Progenitor cell of endocrine pancreas (in vitro differentiated cells): ENCODE data around the gene PMVK. TPM values are rescaled to one million over a fixed set of nuclear protein-coding genes. Genes with fewer than 3 reads are reported as not detected.

Experiments
- DNase-seq: peaks from one replicate; pipeline ENCODE4 v3.0.0; 2021; ENCODE audit warnings: low spot score; ENCODE audit not compliant: unreplicated experiment
- H3K27ac Mint-ChIP-seq: 2 replicates; pipeline ENCODE4 v1.8.0; 2021; ENCODE audit warnings: mild to moderate bottlenecking, moderate library complexity, mixed read lengths
- H3K27me3 Mint-ChIP-seq: 2 replicates; pipeline ENCODE4 v1.8.0; 2021; ENCODE audit warnings: mixed read lengths
- H3K36me3 Mint-ChIP-seq: 2 replicates; pipeline ENCODE4 v1.8.0; 2022; ENCODE audit warnings: mixed read lengths; ENCODE audit not compliant: insufficient read depth
- H3K4me1 Mint-ChIP-seq: 2 replicates; pipeline ENCODE4 v1.8.0; 2021; ENCODE audit warnings: low read depth, mixed read lengths
- H3K4me3 Mint-ChIP-seq: 2 replicates; pipeline ENCODE4 v1.8.0; 2021; ENCODE audit warnings: low read depth, mild to moderate bottlenecking, moderate library complexity, mixed read lengths
- H3K9me3 Mint-ChIP-seq: 2 replicates; pipeline ENCODE4 v1.8.0; 2021; ENCODE audit warnings: low read depth, mixed read lengths
- CTCF ChIP-seq: fragments of 200-600 bp; sonication (generic); IDR thresholded peaks from one replicate; pipeline ENCODE4 v1.5.0; 2021; ENCODE audit warnings: antibody characterized with exemption, mild to moderate bottlenecking; ENCODE audit not compliant: unreplicated experiment
- total RNA-seq: library from RNA; stranded (reverse); gene quantifications from 2 replicates; pipeline ENCODE4 v1.2.1, GENCODE V29; 2021

The PMVK gene
- total RNA-seq, 1 donor from 2014 or later: 26.9 TPM

- Mint-ChIP-seq H3K27me3 (no peaks in the 10 kb centered on the region), H3K9me3 (no peaks in the 10 kb centered on the region), H3K27ac (peak overlapping the region; percentile 75), H3K4me1 (peaks cover 10% of the 10 kb centered on the region), H3K4me3 (peak overlapping the region; percentile 47), H3K36me3 (no peaks in the 10 kb centered on the region)
- DNase-seq: no peak
- TF ChIP-seq CTCF: no peak
Observed at GRCh38 chr1:154938604-154939399, 2.3 kb upstream of the PMVK start.

GRCh38 chr1:154937988-154938386, 1.5 kb upstream of the PMVK start:
- peaks cover 10% of the 10 kb centered on the region for H3K4me1 Mint-ChIP-seq

GRCh38 chr1:154937085-154937987, 817 bp upstream of the PMVK start:
- H3K4me3 Mint-ChIP-seq: peak overlapping the region; percentile 95
- H3K27me3 Mint-ChIP-seq: no peaks in the 10 kb centered on the region
- no peaks in the 10 kb centered on the region for H3K36me3 Mint-ChIP-seq
- H3K27ac Mint-ChIP-seq: peak overlapping the region; percentile 100
- TF ChIP-seq CTCF: no peak
- DNase-seq: peak; percentile 69
- peaks cover 10% of the 10 kb centered on the region for H3K4me1 Mint-ChIP-seq
- H3K9me3 Mint-ChIP-seq: no peaks in the 10 kb centered on the region

More at GRCh38 chr1:154937988-154938386, 1.5 kb upstream of the PMVK start:
- H3K4me3 Mint-ChIP-seq: peak overlapping the region; percentile 95
- no peak for TF ChIP-seq CTCF
- no peak for DNase-seq
- H3K9me3 Mint-ChIP-seq: no peaks in the 10 kb centered on the region
- no peaks in the 10 kb centered on the region for H3K27me3 Mint-ChIP-seq
- H3K27ac Mint-ChIP-seq: peak overlapping the region; percentile 100
- no peaks in the 10 kb centered on the region for H3K36me3 Mint-ChIP-seq

- peaks cover 10% of the 10 kb centered on the region for H3K4me1 Mint-ChIP-seq
- H3K4me3 Mint-ChIP-seq: peak overlapping the region; percentile 95
- H3K27ac Mint-ChIP-seq: peak overlapping the region; percentile 100
- no peaks in the 10 kb centered on the region for H3K27me3 Mint-ChIP-seq
- no peaks in the 10 kb centered on the region for H3K36me3 Mint-ChIP-seq
- TF ChIP-seq CTCF: no peak
- DNase-seq: no peak
- no peaks in the 10 kb centered on the region for H3K9me3 Mint-ChIP-seq
Observed at GRCh38 chr1:154935749-154936554, 567 bp downstream of the PMVK start.
